ENCODE measurements around the gene TAMALIN.

TAMALIN gene

DNA sequence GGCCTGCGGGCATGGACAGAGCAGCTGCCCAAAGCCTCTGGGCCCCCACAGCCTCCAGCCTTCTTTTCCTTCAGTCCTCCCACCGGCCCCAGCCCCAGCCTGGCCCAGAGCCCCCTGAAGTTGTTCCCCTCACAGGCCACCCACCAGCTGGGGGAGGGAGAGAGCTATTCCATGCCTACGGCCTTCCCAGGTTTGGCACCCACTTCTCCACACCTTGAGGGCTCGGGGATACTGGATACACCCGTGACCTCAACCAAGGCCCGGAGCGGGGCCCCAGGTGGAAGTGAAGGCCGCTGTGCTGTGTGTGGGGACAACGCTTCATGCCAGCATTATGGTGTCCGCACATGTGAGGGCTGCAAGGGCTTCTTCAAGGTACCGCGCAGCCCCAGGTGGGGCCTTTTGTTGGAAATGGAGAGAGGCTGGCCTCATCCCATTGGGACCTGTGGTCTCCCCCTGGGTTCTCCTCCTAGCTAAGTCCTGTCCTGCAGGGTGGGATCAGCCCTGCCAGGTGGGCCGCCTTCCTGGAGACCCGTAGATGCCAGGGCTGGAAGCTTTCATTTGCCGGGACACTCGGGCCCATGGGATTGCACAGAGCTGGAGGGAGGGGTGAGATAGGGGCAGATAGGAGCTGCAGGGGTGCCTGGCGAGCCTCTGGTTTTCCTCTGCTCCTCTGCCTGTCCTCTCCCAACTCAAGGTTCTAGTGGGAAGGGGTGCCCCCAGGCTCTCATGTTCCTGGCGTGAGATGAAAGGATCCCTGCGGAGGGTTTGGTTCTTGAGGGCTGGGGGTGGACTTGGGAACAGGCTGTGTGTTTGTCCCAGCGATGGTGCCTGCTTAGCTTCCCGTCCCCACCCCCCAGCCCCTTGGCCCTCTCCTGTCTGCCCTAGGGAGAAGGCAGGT lies 48.3 kb downstream of the TAMALIN start:
- DNase-seq (ENCODE audit: low read depth, low spot score), result no peak

DNA sequence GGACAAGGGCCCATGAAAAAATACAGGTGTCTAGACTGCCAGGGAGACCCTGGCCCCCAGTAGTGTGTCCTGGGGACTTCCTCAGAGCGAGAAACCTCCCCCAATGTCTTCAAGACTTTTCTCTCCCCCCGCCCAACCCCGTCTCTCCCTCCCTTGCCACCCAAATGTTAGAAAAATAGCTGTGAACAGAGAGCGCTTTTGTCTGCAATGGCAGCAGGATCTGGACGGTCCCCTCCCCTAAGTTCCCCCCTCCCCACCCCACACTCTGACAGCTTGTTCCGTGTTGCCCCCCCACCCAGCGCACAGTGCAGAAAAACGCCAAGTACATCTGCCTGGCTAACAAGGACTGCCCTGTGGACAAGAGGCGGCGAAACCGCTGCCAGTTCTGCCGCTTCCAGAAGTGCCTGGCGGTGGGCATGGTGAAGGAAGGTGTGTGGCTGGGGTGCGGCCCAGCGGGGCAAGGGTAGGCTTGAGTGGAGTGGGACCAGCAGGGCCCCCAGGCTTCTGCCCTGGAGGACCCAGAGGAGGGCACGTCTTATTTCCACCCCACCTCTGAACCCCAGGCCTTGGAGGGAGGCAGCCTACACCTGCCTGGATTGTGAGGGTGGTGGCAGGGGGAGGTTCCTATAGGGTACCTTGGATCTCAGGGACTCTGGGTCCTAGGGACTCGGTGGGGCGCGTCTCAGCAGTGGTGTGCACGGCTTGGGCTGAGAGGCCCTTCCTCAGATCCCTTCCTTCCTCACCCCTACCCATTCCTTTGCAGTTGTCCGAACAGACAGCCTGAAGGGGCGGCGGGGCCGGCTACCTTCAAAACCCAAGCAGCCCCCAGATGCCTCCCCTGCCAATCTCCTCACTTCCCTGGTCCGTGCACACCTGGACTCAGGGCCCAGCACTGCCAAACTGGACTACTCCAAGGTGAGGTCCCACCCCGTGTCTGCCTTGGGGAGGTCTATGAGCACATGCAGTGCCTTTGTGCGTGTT lies 49.3 kb downstream of the TAMALIN start:
- no peak for DNase-seq (ENCODE audit: low read depth, low spot score)

DNA sequence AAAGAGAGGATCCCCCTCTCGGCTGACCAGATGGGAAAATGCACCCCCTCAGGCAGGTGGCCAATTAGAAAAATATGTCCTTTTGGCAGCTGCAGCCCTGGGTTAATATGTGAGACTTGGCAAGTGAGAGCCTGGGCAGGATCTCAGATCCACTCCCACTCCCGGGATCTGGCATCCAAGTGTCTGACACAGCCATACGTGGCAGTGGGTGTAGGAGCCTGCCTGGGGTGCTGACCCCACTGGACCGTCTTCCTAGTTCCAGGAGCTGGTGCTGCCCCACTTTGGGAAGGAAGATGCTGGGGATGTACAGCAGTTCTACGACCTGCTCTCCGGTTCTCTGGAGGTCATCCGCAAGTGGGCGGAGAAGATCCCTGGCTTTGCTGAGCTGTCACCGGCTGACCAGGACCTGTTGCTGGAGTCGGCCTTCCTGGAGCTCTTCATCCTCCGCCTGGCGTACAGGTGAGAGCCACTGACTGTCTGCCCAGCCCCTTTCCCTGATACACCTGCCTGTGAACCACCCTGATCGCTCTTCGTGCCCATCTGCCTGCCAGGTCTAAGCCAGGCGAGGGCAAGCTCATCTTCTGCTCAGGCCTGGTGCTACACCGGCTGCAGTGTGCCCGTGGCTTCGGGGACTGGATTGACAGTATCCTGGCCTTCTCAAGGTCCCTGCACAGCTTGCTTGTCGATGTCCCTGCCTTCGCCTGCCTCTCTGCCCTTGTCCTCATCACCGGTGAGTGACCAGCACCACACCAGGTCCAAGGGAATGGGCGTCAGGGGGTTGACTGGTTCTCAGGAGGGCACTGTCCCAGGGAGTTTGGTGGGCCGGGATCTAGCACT lies 50.3 kb downstream of the TAMALIN start:
- DNase-seq (ENCODE audit: low read depth, low spot score), result no peak

- DNase-seq (ENCODE audit: low read depth, low spot score), result no peak
Observed at GRCh38 chr12:52057638-52058576, 51.2 kb downstream of the TAMALIN start.

DNA sequence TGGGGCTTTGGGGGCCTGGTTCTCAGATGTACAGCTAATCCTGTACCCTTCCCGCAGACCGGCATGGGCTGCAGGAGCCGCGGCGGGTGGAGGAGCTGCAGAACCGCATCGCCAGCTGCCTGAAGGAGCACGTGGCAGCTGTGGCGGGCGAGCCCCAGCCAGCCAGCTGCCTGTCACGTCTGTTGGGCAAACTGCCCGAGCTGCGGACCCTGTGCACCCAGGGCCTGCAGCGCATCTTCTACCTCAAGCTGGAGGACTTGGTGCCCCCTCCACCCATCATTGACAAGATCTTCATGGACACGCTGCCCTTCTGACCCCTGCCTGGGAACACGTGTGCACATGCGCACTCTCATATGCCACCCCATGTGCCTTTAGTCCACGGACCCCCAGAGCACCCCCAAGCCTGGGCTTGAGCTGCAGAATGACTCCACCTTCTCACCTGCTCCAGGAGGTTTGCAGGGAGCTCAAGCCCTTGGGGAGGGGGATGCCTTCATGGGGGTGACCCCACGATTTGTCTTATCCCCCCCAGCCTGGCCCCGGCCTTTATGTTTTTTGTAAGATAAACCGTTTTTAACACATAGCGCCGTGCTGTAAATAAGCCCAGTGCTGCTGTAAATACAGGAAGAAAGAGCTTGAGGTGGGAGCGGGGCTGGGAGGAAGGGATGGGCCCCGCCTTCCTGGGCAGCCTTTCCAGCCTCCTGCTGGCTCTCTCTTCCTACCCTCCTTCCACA lies 52.0 kb downstream of the TAMALIN start:
- DNase-seq (ENCODE audit: low read depth, low spot score), result no peak

- no peak for DNase-seq (ENCODE audit: low read depth, low spot score)
Observed at GRCh38 chr12:52059582-52060497, 53.1 kb downstream of the TAMALIN start.

GRCh38 chr12:52060498-52061177 lies 53.9 kb downstream of the TAMALIN start:
- DNase-seq (ENCODE audit: low read depth, low spot score), result no peak

- no peak for DNase-seq (ENCODE audit: low read depth, low spot score)
Observed at GRCh38 chr12:52061470-52062166, 54.9 kb downstream of the TAMALIN start.

DNA sequence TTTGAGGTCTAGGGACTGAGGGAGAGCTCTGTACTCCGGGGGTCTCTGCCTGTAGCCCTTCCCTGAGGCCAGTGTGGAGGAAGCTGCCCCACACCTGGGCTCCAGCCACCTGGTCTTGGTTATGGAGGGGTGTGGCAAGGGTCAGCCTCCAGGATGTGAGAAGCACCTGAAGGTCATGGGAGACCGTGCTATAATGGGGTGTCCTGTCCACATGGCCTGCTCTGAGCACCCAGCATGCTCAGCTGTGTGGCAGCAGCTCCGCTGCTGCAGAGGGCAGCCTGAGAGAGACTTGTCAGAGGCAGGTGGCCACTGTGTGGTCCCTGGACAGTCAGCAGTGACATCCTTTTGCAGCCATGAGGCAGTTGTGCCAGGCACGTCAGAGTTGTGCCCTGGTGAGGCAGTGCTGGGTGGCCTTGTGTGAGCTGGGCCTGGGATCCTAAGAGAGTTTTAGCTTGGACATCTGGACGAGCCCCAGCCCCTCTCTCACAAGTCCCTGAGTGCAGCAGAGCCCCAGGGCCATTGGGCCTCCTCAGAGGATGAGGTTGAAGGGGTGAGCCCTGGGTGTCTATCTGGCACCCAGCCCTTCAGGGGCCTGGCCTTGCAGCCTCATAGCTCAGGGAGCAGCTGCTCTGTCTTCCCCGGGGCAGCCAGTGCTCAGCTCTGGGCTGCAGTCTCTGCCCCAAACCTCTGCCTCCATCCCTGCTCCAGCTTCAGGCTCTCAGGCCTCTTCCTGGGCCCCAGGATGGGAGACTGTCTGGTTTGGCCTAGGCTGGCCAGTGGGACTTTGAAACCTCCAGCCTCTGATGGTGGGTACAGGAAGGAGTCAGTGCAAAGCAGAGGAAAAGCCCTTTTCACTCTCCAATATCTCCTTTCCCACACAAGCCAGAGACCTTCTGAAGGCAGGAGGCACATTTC lies 55.7 kb downstream of the TAMALIN start:
- no peak for DNase-seq (ENCODE audit: low read depth, low spot score)

DNA sequence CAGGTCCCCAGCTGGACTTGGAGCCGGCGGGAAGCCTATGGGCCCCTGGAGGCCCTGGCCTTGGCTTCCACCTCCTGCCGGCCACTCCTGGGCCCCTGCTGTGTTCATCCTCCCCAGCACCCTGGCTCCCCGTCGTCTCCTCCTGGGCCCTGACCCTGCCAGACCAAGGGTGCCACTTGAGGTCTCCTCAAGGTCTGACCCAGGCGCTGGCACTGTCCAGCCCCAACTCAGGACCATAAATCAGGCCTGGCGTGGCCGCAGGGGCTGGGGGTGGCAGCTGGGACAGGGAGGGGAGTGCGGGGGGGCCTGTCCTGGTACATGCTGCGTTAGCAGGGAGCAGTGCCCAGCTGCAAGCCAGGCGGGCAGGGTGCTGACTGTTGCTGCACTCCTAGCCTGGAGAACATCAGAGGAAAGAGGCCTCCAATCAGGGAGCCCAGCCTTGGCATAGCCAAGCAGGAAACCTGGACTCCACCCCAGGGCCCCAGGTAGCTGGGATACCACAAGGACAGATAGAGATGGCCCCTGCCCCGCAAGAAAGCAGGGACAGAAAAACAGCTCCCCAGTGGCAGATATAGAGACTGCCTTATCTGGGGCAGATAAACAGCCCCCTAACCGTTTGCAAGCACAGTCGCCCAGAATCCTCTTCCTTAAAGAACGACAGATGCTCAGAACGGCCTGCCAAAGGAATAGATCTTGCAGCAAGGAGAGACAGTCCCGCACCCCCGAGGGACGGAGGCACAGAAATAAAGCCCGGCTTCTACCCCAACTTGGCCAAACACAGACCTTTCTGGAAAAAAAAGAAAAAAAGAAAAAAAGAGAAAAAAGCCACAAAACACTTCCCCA lies 56.6 kb downstream of the TAMALIN start:
- no peak for DNase-seq (ENCODE audit: low read depth, low spot score)

- no peak for DNase-seq (ENCODE audit: low read depth, low spot score)
Observed at GRCh38 chr12:52063981-52064649, 57.4 kb downstream of the TAMALIN start.
